ENCODE data around the gene PGF.
"Not testable (repeated sequence)": the region's sequence is repeated elsewhere in the genome, so short reads cannot be mapped to it uniquely, and the experiment has no call there.

PGF gene

DNA sequence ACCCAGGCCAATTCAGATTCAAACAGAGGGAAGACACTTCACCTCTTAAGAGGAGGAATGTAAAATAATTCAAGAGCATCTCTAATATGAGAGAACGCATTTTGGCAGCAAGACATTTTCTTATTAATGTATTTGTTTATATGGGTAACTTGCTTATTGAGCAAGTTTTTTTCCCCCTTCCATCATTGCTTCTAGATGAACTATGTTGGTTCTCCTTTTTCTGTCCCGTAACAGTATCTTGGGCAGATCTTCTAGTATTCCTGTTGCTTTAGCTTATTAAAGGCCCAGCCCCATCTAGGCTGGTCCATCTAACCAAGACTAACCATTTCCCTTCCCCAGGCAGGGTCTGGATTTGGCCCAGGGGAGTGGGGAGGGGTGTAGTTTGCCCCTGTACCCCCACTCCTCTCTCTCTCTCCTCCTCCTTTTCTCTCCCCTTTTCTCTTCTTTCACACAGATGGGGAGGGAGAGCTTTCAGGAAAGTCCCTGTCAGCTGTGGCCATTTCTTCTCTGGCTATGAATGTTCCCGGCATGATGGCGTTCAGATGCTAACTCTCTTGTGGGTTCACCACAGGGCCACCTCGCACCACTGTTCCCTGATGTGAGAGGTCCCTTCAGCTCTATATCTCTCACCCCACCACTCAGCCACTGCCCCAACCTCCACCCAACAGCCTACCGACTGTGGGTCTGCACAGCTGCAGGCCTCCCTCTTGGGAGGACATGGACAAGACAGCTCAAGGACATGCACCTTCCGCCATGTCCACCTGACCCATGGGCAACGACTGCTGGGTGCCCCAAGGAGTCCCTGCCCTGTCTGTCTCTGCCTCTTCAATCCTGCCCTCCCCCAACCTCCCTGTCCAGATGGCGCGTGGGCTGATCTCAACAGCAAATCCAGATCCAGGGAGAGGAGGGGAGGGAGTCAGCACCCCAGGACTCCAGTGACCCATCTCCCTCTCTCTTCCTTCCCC, 16.6 kb downstream of the PGF start:
- DNase-seq: no peak

DNA sequence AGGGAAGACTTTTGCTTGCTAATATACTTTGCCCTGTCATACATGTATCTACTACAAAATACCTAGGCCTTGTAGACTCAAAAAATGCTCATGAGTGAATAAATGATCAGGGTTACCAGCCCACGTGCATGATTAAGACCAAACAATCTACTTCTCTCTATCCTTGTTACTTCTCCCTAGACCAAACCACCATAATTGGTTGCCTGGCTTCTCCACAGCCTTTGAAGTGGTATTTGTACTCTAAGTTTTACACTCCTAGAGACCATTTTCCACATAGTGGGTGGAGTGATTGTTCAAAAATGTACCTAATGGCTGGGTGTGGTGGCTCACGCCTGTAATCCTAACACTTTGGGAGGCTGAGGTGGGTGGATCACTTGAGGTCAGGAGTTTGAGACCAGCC, 18.2 kb downstream of the PGF start:
- DNase-seq: no peak

DNA sequence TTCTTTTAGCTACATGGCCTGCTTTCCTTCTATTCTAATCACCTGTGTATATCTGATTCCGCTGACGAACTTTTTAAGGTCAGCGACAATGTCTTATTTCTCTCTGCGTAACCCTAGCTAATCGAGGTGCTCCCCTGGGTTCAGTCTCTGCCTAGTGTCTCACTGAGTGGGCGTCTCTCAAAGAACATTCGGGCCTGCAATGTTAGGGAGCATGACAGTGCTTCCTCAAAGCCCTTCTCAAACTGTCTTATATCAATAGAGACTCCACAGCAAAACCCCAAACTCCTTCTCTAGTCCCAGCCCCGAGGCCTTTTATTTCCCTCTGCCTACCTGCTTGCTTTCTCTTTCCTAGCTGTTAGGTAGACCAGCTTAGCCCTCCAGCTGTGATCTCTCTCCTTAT, 18.7 kb downstream of the PGF start:
- no peak for DNase-seq

DNA sequence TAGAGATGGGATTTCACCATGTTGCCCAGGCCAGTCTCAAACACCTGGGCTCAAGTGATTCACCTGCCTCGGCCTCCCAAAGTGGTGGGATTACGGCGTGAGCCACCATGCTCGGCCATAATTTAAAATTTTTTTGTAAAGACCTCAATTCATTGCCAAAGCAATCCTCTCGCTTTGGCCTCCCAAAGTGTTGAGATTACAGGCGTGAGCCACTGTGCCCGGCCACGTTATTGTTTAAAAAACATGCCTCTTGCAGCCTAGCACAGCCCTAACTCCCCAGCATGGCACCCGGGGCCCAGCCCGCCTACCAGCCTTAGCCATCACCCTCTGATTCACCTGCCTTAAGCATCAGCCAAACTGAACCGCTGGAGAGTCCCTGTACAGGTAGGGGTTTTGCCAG, 19.2 kb downstream of the PGF start:
- DNase-seq: no peak

DNA sequence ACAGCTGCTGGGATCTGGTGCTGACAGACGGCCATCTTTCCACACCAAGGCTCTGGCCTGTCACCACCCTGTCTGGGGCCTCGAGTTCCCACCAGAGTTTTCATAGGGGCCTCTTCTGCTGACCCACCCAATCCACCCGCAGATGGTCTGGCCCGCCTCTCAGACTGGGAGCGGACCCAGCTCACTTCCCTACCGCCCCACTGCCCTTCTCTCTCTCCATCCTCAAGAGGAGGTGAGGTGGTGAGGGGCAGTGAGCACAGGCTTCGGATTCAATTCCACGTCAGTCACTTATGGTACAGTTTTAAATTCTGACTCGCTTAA, 20.1 kb downstream of the PGF start:
- DNase-seq: no peak

DNA sequence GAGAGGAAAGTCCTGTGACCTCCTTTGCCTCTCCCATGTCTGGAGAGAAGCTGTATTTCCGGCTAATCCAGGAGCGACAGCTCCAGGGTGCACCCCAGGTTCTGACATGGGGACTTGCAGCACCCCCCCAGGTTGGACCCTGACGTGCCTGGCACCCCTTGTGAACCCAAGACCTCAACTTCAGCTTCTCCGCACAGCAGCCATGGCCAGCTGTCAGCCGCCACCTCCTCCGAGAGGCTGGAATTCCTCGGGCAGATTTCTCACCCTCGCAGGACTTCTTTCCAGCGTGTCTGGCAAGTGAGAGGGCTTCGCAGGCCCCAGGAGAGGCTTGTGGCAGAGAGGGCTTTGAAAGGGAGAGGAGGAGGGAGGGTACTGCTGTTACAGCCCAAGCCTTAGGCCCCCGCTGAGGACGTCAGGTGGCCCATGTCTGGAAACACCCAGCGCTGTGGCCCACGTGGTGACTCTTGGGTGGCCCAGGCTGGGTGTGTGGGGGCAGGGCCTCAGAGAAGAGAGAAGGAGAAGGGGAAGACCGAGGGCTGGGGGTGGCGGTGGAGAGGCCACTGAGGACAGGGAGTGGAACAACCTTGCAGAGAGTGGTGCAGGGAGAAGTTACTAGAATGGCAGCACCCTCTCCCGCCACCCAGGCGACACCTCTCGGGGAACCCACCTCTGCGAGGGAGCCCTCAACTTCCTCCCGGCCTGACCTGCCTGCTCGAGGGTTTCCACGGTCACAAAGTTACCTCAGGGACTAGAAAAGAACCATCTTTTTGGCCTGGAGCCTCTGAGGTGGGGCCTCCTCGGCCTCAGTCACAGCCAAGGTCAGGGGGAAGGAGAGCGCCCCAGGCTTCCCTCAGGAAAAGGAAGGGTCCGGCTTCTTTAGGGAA, 20.7 kb downstream of the PGF start:
- no peak for DNase-seq

DNA sequence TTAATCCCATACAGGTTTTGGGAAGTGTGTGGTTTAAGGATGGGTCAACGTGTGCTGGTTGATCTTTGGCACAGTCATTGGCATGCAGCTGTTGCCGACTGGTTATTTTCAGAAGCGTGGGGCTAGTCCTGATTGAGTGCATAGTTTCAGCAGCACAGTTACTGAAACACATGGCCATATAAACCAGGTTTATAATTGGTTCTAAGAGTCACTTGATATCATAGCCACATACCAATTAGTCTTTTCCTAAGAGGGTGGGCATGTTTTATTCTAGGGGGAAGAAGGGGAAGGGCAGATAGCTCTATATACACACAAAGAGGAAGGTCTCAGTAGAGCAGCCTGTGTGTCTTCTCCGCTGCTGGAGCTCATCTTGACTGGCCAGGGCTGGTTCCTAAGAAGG, 21.4 kb downstream of the PGF start:
- no peak for DNase-seq

DNA sequence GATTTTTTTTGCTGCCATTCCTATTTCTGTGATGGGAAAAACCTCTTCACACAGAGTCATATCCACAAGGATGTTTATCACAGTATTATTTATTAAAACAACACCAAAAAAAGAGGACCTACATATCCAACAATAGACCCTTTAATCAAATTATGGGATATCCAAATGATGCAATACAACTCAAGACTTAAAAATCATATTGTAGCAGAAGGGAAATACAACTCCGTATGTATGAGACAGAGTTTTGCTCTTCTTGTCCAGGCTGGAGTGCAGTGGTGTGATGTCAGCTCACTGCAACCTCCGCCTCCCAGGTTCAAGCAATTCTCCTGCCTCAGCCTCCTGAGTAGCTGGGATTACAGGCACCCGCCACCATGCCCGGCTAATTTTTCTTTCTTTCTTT, 22.5 kb downstream of the PGF start:
- DNase-seq: not testable (repeated sequence)

DNA sequence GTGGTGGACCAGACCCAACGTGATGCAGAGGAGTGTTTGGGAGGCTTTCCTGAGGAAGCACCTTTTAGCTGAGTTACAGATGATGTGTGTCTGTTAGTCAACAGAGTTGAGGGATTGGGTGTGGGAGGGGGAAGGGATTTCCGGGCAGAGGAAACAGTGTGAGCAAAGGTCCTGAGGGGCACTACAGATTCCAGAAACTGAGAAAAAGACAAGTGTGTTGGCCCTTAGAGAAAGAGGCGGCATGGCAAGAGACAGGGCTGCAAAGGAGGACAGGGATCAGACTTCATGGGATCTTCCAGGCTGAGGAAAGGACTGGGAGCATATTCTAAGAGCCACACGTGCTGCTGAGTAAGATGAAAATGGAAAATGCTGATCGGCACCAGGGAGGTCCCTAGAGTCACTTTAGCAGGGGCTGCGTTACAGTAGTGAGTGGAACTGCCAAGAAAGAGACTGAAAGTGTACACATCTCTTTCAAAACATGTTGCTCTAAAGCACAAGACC, 22.9 kb downstream of the PGF start:
- DNase-seq: no peak

DNA sequence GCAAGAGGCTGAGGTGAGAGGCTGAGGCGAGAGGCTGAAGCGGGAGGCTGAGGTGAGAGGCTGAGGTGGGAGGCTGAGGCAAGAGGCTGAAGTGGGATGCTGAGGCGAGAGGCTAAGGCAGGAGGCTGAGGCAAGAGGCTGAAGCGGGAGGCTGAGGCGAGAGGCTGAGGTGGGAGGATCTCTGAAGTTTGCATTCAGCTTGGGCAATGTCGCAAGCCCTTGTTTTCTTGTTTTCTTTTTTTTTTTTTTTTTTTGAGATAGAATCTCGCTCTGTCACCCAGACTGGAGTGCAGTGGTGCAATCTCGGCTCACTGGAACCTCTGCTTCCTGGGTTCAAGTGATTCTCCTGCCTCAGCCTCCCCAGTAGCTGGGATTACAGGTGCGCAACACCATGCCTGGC, 23.7 kb downstream of the PGF start:
- DNase-seq: not testable (repeated sequence)

DNA sequence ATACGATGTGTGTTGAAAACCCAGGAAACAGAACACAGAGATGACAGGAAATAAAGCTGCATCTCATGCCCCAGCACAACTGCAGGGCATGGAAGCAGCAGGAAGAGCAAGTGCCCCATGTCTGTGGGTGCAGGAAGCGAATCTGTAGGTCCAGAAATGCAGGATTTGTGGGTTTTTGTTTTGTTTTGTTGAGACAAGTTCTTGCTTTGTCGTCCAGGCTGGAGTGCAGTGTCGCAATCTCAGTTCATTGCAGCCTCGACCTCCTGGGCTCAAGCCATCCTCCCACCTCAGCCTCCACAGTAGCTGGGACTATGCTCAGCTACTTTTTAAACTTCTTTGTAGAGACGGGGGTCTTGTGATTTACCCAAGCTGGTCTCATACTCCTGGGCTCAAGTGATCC, 26.2 kb downstream of the PGF start:
- no peak for DNase-seq

DNA sequence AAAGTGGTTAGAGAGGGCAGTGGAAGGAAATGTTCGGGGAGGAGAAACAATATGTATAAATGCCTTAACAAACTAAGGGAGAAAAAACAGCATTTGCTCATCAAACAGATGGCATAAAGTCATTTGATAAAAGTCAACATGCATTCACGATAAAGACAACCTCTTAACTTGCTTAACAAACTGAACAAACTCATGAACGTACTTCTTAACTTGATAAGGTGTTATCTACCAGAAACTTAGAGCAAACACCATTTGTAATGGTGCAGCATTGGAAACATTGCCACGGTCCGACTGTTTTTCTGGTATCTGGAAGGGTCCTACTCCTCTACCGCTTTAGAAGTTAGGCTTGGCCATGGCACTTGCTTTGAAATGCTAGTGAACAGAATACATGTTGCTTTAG, 28.2 kb downstream of the PGF start:
- DNase-seq: no peak

DNA sequence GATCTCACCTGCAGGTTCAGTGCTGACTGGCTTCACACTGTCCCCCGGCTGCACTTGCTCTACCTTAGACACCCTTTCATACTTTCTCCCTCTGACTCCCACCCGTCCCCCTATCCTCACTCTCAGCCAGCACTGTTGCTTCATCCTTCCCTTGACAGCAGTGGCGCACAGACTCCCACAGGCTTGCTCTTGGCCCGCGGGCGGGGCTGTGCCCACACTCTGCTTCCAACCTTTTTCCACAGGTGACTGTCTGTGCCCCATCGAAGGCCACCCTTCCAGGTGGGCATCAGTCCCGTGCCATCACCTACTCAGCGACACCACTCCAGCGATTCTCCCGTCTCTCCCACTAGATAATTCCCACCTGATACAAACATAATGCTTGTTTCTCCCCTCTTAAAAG, 31.3 kb downstream of the PGF start:
- DNase-seq: no peak

DNA sequence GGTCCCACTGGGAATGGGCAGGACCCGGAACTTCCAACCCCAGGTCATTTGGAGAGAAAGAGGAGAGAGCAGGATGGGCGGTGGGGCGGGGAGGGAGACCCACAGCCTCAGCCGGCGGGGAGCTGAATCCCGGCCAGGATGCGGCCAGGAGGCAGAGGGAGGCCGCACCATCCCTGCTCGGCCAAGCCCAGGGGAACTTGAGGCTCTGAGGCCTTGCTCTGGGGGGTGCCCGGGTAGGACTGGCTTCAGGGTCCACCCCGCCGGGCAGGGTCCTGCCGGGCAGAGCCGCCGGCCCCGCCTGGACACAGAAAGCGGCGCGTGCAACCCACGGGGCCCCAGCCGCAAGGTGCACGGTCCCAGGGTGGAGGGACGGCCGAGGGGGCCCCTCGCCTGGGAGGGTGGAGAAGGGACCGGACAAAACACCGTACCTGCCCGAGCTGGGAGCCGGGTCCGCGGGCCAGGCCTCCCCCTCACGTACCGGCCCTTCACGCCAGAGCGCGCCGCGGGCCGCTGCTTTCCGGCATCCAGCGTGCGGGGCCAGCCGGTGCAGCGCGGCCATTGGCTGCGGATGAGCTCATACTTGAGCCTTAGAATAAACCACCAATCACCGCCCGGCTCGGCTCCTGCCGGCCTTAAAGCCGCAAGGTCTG, 32.5 kb downstream of the PGF start, which contains the start of gene RPS6KL1:
Gene RPS6KL1 (minus strand): TSS at position 509 of the 650 bp plus-strand sequence. CDS start 1,719 bp downstream, outside the sequence.
- peak; percentile 40 for DNase-seq

DNA sequence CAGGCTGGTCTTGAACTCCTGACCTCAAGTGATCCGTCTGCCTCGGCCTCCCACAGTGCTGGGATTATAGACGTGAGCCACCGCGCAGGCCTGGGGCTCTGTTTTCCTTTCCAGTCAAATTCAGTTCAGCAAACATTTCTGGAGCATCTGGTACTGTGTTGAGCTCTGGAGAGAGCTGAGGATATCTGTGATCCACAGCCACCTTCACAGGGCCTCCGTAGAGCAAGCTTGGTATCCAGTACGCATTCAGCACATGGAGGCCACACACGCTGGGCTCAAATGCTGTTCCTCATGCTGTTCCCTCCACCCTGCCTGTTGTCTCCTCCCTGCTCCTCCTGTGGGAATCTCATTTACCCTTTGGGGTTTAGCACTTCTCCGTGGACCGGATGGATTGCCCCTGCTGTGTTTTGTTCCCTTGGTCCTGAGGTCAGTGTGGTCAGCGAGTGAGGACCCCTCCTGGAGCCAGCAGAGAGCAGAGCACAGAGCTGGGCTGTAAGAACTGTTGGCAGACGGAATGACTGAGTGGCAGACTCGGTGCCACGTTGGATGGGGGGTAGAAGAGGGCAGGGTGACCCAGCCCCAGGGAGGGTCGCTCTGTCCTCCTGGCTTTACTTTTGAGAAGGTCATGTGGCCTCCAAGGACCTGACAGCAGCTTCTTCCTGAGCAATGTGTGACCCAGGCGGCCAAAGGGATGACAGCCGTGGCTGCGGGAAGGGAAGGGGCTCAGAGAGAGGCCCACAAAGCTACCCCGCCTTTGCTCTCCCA, 33.2 kb downstream of the PGF start:
- DNase-seq: no peak

DNA sequence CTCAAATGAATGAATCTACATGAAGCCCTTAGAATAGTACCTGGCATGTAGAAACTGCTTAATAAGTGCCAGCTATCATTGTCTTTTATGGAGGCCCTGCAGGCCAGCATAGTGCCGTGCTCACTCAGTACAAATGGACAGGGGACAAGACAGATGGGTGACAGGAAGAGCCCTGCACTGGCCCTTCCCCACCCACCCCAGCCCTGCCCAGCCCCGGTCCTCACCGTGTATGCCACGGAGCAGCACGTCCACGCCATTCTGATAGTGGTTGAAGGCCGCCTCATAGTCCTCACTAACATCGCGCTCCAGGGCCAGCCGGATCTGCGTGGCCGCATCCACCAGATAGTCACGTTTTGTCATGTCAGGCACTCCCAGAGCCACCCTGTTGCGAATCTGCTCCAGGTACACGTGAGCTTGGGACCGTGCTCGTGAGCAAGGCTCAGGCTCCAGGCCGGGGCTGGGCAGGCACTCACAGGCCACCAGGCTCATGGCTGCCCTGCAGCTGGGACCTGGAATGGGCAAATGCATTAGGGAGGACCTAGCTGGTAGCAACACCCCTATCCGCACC, 34.3 kb downstream of the PGF start:
- DNase-seq: no peak

DNA sequence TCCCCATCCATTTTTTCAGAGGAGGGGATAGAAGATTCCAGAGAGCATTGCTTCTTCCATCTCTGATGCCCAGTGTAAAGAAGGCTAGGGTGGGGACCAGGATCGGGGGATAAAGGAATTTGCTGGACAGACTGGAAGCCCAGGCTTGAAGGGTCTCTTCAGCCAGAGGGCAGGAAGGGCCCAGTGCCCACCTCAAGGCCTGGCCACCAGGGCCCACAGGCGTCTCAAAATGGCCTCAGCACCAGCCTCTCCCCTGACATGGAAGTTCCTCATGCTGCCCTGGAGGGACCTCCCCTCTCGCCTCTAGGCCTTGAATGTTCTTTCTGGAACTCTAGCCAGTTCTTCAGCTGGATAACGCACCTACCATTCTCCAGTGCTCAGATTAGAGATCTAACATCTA, 35.1 kb downstream of the PGF start:
- DNase-seq: no peak

DNA sequence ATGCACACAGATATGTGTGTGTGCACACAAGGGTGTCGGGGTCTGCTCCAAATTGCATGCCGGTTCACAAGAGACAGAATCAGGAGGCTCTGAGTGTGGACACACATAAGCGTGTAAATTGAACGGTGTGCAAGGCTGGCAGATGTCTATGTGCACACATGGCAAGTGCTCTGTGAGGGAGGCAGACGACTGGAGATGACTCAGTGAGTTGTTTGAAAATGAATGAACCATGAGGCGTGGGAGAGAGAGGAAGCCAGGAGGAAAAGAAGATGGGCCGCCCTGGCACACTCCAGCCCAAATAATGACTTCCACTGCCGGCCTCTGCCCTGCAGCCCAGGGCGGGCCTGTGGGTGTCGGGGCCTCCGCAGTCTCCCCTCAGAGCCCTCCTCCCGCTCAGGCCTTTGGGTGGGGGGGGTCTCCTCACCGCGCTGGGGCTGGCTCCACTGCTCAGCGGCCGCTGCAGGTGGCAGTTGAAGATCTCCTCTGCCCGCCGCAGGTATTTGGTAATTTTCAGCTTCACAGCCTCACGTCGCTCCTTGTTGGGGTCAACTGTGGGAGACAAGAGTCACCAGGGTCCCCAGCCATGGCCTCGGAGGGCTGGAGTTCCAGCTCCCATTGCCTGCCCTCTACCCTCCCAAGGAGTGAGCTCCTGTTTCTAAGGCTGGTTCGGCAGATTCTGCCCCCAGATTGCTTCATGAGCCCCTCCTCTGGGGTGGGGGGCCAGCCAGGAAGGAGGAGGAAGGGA, 35.8 kb downstream of the PGF start:
- no peak for DNase-seq

DNA sequence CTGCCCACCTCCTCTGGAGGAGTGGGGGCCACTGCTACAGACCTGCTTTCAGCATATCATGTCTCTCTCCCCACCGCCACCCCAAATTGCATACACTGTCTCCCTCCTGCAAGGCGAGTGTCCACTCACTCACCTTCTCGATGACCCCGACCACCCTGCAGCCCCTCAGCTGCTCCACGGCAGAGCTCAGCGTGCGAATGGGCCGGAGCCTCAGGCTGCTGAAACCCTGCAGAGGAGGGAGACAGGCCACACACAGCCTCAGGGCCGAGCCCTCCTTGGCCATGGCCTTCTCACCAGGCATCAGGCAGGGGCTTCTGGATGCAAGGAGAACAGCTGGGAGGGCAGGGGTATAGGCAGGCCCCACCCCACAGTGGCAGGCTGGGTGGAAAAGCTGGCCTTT, 37.0 kb downstream of the PGF start:
- DNase-seq: no peak

DNA sequence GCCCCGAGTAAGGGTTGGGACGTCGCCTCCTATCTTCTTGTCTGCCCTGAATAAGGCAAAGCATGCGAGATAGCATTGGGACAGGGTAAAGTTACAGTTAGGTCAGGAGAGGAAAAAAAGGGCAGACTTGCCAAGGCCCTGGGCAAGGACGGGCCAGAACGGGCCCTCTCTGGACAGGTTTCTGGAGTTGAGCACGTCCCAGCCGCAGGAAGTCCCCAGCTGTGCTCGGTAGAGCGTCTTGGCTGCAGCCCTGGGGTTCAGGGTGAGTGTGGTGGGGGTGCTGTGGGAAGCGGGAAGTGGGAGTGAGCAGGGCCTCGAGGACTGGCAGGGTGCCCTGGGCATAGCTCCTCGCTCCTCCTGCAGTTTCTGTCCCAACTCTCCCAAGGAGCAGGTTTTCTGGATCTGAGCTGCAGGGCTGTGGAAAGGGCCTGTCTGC, 37.7 kb downstream of the PGF start:
- no peak for DNase-seq

DNA sequence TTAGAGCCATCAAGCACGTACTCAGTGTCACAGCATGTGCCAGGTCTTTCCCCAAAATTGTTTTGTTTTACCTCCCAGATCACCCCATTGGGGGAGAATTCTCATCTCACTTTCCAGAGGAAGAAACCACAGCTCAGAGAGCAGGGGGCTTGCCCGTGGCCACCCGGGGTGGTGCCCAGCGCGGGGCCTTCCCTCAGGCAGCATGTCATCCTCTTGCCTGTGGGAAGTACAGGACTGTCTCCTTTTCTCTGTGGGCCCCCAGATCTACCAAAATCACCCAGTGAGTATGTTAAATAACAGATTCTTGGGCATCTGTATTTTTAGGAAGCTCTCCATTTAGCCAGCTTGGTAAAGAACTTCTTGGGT, 38.2 kb downstream of the PGF start:
- no peak for DNase-seq

All from activated gamma-delta T cell treated with Interleukin-2 at 50 U/mL for 16 hours (primary cell).